DOHH2 (cell line): ENCODE data around the gene WNK1.

Source experiments
- H3F3A ChIP-seq: fragments of 200-600 bp; sonication (generic), shearing (Covaris generic); 2 replicates; pipeline ENCODE4 v1.6.0; 2016; ENCODE audit warnings: antibody characterized with exemption, mild to moderate bottlenecking; ENCODE audit not compliant: control insufficient read depth, insufficient read depth
- H3K27ac ChIP-seq: fragments of 200-600 bp; sonication (generic); 2 replicates; pipeline ENCODE4 v1.5.1; 2014; ENCODE audit warnings: low read depth, mild to moderate bottlenecking, low read length, moderate library complexity
- H3K27me3 ChIP-seq: fragments of 200-600 bp; sonication (generic); 2 replicates; pipeline ENCODE4 v1.6.1; 2014; ENCODE audit warnings: mild to moderate bottlenecking, low read length, mixed read lengths; ENCODE audit not compliant: control insufficient read depth
- H3K36me3 ChIP-seq: fragments of 200-600 bp; sonication (generic); 2 replicates; pipeline ENCODE4 v1.6.1; 2014; ENCODE audit warnings: mild to moderate bottlenecking, low read length, moderate library complexity, mixed read lengths; ENCODE audit not compliant: control insufficient read depth
- H3K4me1 ChIP-seq: fragments of 200-600 bp; sonication (generic); 2 replicates; pipeline ENCODE4 v1.6.1; 2014; ENCODE audit warnings: mild to moderate bottlenecking, low read length, mixed read lengths; ENCODE audit not compliant: control insufficient read depth
- H3K4me2 ChIP-seq: fragments of 200-600 bp; sonication (generic); 2 replicates; pipeline ENCODE4 v1.6.0; 2014; ENCODE audit warnings: mild to moderate bottlenecking, low read length, moderate library complexity
- H3K4me3 ChIP-seq: fragments of 200-600 bp; sonication (generic); 2 replicates; pipeline ENCODE4 v1.5.1; 2014; ENCODE audit warnings: mild to moderate bottlenecking, low read length, mixed read lengths
- H3K79me2 ChIP-seq: fragments of 200-600 bp; sonication (generic); 2 replicates; pipeline ENCODE4 v1.6.1; 2014; ENCODE audit warnings: mild to moderate bottlenecking, low read length, mixed read lengths; ENCODE audit not compliant: control insufficient read depth
- H3K9me2 ChIP-seq: fragments of 200-600 bp; sonication (generic); replicated peaks from 2 replicates; pipeline ENCODE4 v1.6.1; 2014; ENCODE audit warnings: mild to moderate bottlenecking, low read length, mixed read lengths; ENCODE audit not compliant: control insufficient read depth
- H3K9me3 ChIP-seq: fragments of 200-600 bp; sonication (generic); 2 replicates; pipeline ENCODE4 v1.6.1; 2014; ENCODE audit warnings: antibody characterized with exemption, low read length, mixed read lengths; ENCODE audit not compliant: control insufficient read depth, insufficient read depth
- H4K20me1 ChIP-seq: fragments of 200-600 bp; sonication (generic); 2 replicates; pipeline ENCODE4 v1.6.0; 2014; ENCODE audit warnings: low read depth, mild to moderate bottlenecking, antibody characterized with exemption, low read length, moderate library complexity; ENCODE audit not compliant: control insufficient read depth, insufficient read depth
- EZH2phosphoT487 ChIP-seq: fragments of 200-600 bp; sonication (generic); IDR thresholded peaks from 2 replicates; pipeline ENCODE4 v1.6.1; 2017; ENCODE audit warnings: borderline replicate concordance, mild to moderate bottlenecking, antibody characterized with exemption, low read length, moderate library complexity, mixed read lengths
- TF ChIP-seq, protein P1 (sequence below): fragments of 200-600 bp; sonication (generic); IDR thresholded peaks from one replicate; pipeline ENCODE4 v1.5.1; 2014; ENCODE audit warnings: antibody characterized with exemption, mild to moderate bottlenecking, low read depth, low read length; ENCODE audit not compliant: poor library complexity, severe bottlenecking

WNK1 gene

DNA sequence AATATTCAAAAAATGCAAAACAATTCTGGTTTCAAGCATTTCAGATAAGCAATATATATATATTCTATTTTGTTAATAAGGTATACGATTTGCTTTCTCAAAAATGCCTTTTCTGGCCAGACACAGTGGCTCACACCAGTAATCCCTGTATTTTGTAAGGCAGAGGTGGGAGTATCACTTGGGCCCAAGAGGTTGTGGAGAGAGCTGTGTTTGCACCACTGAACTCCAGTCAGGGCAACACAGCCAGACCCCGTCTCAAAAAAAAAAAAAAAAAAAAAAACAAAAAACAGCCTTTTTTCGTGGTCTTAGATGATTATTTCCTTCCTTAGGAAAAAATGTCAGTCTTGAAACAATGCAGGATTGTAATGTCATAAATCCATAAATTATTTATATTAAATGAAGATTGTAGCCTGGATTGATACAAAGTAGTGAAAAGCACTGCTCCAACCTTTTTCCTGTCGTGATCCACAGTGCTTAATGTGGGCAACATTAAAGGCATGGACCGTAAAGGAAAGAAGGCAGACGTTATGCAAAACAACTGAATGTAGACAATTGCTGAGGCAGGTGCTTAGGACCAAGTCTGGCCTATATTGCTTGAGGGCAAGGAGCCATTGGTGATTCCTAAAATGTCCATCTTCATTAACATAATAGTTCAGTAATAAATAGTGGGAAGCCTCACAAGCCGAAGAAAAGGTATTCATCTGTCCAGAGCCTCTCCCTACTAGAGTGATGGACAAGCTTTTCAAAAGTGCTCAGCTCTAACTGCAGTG, 160.3 kb downstream of the WNK1 start:
- H3K27ac ChIP-seq: no peak overlapping the region
- H3K4me3 ChIP-seq: no peak overlapping the region
- H3K9me2 ChIP-seq: no peaks in the 10 kb centered on the region
- no peaks in the 10 kb centered on the region for H3K9me3 ChIP-seq
- H4K20me1 ChIP-seq: no peaks in the 10 kb centered on the region
- no peaks in the 10 kb centered on the region for H3K27me3 ChIP-seq
- H3K4me2 ChIP-seq: no peak overlapping the region
- peaks cover 11% of the 10 kb centered on the region for H3K4me1 ChIP-seq
- no peaks in the 10 kb centered on the region for H3K79me2 ChIP-seq
- TF ChIP-seq, protein P1, sequence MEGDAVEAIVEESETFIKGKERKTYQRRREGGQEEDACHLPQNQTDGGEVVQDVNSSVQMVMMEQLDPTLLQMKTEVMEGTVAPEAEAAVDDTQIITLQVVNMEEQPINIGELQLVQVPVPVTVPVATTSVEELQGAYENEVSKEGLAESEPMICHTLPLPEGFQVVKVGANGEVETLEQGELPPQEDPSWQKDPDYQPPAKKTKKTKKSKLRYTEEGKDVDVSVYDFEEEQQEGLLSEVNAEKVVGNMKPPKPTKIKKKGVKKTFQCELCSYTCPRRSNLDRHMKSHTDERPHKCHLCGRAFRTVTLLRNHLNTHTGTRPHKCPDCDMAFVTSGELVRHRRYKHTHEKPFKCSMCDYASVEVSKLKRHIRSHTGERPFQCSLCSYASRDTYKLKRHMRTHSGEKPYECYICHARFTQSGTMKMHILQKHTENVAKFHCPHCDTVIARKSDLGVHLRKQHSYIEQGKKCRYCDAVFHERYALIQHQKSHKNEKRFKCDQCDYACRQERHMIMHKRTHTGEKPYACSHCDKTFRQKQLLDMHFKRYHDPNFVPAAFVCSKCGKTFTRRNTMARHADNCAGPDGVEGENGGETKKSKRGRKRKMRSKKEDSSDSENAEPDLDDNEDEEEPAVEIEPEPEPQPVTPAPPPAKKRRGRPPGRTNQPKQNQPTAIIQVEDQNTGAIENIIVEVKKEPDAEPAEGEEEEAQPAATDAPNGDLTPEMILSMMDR: no peak
- TF ChIP-seq EZH2phosphoT487: no peak
- H3F3A ChIP-seq: peaks cover 20% of the 10 kb centered on the region
- peaks cover 92% of the 10 kb centered on the region for H3K36me3 ChIP-seq

DNA sequence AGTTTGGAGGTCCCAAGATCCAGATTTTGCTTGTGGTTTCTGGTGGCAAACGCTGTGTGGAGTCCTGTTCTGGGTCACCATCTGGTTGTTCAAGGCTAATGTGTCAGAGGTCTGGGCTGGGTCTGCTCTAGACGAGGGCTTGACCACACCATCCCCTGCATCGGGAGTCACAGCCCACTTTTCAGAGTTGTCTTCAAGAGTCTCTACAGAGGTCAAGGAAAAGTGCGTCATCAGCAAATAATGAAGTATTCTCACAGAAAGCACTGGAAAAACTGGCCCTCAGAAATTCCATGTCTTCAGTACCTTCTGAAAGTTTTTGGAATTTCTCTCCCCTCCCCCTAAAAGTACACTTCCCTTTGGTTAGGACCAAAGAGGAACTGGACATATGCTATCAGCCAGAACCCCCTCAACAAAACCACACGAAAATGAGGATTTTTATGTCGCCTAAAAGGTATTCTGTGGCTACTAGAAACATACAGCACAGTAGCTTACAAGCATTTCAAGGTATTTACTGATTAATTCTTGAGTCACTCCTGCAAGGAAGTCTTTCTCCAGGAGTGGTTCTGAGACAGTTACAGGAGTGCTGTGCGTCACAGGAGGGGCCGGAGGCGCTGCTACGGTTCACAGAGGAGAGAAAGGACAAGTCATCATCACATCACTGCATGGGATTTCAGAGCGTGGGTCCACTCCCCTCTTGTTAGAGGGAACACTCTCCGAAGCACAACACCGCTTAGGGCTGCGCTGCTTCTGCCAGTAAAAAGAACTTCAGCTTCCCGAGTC, 161.7 kb downstream of the WNK1 start:
- H3K9me3 ChIP-seq: no peaks in the 10 kb centered on the region
- H3K4me1 ChIP-seq: peaks cover 11% of the 10 kb centered on the region
- H4K20me1 ChIP-seq: no peaks in the 10 kb centered on the region
- peaks cover 23% of the 10 kb centered on the region for H3F3A ChIP-seq
- peaks cover 91% of the 10 kb centered on the region for H3K36me3 ChIP-seq
- H3K9me2 ChIP-seq: no peaks in the 10 kb centered on the region
- no peak overlapping the region for H3K4me3 ChIP-seq
- no peaks in the 10 kb centered on the region for H3K27me3 ChIP-seq
- H3K79me2 ChIP-seq: no peaks in the 10 kb centered on the region
- no peak overlapping the region for H3K4me2 ChIP-seq
- no peak overlapping the region for H3K27ac ChIP-seq
- TF ChIP-seq, protein P1: no peak

- Histone ChIP-seq H3K27me3 (no peaks in the 10 kb centered on the region), H3K4me3 (no peak overlapping the region), H3K9me2 (no peaks in the 10 kb centered on the region), H4K20me1 (no peaks in the 10 kb centered on the region), H3K4me2 (no peak overlapping the region), H3K27ac (no peak overlapping the region), H3K79me2 (no peaks in the 10 kb centered on the region), H3K9me3 (no peaks in the 10 kb centered on the region), H3K36me3 (peaks cover 81% of the 10 kb centered on the region), H3F3A (peaks cover 19% of the 10 kb centered on the region), H3K4me1 (peaks cover 11% of the 10 kb centered on the region)
- TF ChIP-seq, protein P1: no peak
- TF ChIP-seq EZH2phosphoT487: no peak
These were observed 162.7 kb downstream of the WNK1 start for GRCh38 chr12:915090-915489.
